ENCODE data around the gene PRPF8.
"Not testable (repeated sequence)": the region's sequence is repeated elsewhere in the genome, so short reads cannot be mapped to it uniquely, and the experiment has no call there.

Gene PRPF8

GRCh38 chr17:1688405-1688804 is 3.7 kb upstream of the PRPF8 start:
- FAIRE-seq = not testable (repeated sequence)

- no peak for FAIRE-seq
Measured at GRCh38 chr17:1686086-1686485, 1.4 kb upstream of the PRPF8 start.

GRCh38 chr17:1683459-1683858 is 1.2 kb downstream of the PRPF8 start:
- no peak for FAIRE-seq

GRCh38 chr17:1676401-1676800 is 8.3 kb downstream of the PRPF8 start:
- FAIRE-seq = no peak

DNA sequence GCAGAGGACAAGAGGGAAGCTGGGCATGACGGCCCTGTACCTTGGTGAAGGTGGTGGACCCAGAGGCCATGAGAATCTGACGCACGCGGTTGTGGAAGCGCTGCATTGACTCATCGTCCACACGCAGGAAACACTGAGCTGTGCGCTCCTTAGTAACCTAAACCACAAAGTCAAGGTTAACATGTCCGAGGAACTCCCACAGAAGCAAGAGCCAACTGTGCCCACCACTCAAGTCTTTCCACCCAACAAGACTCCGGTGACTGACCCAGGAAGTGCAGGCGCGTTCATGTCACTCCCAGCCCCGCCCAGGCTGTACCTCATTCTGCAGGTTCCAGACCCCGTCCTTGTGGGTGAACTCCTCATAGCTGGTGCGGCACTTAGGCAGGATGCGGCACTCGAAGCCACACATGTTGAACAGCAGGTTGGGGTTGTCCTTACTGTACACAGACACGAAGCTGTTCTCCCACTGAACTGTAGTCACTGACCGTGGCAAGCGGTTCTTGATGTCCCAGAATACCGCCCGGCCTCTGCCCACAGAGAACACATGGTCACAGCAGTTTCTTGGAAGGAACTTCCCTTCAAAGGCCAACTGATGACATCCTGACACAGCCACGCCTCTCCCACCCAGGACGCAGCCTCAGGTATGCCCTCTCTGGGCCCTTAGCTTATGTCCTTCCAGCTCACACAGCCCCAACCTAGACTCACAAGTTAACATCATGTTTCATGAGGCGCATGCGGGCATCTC is 11.5 kb downstream of the PRPF8 start:
- no peak for FAIRE-seq

GRCh38 chr17:1663934-1664333 is 20.7 kb downstream of the PRPF8 start:
- not testable (repeated sequence) for FAIRE-seq

- FAIRE-seq = no peak
Measured at GRCh38 chr17:1661045-1661444, 23.6 kb downstream of the PRPF8 start.

GRCh38 chr17:1658100-1658499 is 26.6 kb downstream of the PRPF8 start:
- FAIRE-seq = no peak

DNA sequence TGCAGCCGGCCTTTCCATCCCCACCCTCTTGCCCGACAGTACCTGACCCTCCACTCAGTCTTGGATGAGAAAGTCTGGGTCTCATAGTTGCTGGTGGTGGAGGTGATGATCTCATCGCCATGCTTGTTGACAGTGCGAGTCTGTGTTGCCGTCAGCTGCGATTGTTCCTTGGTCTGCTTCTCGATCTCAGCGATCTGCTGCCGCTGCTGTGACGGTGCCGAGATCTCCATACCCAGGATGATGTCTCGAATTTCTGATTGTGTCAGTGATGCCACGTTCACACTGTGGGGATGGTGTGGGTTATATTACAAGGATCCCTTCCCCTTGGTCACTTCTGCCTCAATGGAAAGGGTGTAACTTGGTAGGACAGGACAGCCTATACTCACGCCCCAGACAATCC is 30.9 kb downstream of the PRPF8 start:
- no peak for FAIRE-seq

DNA sequence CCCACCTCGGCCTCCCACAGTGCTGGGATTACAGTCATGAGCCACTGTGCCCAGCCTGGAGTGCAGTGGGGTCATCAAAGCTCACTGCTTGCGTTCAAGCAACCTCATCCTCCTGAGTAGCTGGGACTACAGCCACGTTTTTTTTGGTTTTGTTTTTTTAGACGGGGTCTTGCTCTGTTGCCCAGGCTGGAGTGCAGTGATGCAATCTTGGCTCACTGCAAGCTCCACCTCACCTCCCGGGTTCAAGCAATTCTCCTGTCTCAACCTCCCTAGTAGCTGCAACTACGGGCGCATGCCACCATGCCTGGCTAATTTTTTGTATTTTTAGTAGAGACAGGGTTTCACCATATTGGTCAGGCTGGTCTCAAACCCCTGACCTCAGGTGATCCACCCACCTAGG is 31.9 kb downstream of the PRPF8 start:
- FAIRE-seq = not testable (repeated sequence)

DNA sequence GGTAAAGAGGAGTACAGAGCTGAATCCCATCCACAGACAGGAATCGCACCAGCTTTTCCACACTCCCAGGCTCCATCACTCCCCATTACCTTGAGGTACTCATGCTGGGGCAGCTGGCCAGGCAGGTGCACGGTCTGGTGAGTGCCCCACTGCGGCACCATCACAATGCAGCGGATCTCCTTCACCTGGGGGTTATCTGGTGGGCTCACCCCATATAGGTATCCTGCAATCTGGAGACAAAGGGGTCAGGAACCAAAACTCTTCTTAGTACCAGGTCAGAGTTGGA is 33.2 kb downstream of the PRPF8 start:
- no peak for FAIRE-seq

- FAIRE-seq = no peak
Measured at GRCh38 chr17:1650731-1651558, 33.7 kb downstream of the PRPF8 start.

GRCh38 chr17:1649844-1650501 is 34.7 kb downstream of the PRPF8 start, which contains the start of gene RILP:
Gene RILP, minus strand, starts transcription at chr17:1649866. Its CDS starts 62 bp downstream, at chr17:1649804.
- peak; percentile 72 for FAIRE-seq

DNA sequence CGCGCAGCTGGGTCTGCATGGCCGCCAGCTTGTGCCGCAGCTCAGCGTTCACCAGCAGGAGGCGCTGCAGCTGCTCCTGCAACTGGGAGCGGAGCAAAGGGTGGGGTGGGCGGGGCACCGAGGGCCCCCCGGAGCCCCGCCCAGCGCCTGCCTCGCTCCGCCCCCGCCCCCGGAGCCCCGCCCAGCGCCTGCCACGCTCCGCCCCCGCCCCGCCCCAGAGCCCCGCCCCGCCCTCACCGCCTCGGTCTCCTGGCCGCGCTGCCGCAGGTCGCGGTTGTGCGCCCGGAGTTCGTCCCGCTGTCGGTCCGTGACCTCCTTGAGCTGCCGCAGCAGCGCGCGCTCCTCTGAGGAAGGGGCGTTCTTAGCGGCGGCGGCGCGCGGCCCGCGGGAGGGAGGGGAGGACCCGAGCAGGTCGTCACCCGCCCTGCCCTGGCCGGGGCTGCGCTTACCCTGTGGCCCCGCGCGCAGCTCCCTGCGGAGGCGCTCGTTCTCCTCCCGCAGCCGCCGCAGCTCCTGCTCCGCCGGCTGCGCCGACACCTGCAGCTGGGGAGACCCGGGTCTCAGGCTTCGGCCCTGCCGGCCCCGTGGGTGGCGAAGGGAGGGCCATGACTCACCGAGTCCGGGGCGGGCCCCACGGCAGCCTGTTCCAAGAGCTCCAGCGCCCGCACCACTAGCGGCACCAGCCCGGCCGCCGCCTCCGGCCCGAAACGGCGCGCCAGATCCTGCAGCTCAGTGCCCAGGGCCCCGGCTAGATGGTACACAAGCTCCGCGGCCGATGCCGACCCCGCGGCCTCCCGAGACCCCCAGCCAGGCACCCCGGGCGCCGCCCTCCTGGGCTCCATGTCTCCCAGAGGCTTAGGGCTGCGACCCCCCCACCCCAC is 35.5 kb downstream of the PRPF8 start:
- FAIRE-seq = no peak

- peak; percentile 15 for FAIRE-seq
Measured at GRCh38 chr17:1648173-1648962, 36.3 kb downstream of the PRPF8 start.

DNA sequence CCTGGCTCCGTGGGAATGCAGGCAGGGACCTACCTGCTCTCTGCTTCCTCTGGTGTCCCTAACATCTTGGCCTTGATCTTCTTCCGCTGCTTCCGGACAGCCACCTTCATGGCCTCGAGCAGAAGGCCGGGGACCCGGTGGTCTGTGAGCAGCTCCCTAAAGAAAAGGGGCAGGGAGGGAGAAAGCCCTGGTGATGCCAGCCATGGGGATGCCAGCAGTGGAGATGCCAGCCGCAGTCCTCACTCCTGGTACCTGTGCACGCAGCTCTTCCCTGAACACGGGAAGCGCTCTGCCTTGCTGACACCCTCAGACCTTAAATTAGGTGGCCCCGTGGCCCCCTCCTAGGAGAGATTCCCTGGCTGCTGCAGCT is 36.9 kb downstream of the PRPF8 start:
- FAIRE-seq = no peak

DNA sequence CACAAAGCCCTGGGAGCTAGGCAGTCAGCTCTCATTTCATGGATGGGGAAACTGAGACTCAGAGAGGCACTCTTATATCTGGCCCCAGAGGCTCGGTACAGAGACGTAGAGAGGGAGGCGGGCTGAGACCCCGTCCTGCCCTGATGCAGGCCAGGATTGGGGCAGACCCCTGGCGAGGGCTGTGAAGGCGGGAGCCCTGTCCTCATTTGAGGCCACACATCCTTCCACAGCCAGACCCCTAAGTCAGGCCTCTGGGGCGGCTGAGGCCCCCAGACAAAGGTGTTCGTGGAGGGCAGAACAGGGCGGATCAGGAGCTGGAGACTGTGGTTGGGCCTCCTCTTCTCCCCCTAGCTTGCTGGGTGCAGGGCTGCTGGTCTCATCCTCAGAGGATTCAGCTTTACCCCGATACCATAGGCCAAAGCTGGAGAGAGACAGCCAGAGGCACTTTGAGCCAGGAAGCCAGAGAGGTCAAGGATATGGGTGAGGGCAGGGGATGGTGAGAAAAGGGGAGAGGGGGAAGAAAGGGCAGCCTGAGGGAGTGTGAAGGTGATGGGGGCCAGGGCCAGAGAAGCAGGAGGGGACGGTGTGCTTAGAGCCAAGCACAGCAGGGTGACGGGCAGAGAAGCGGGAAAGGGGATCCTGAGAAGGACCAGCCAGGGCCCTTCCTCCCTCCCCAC is 38.3 kb downstream of the PRPF8 start:
- FAIRE-seq = no peak

DNA sequence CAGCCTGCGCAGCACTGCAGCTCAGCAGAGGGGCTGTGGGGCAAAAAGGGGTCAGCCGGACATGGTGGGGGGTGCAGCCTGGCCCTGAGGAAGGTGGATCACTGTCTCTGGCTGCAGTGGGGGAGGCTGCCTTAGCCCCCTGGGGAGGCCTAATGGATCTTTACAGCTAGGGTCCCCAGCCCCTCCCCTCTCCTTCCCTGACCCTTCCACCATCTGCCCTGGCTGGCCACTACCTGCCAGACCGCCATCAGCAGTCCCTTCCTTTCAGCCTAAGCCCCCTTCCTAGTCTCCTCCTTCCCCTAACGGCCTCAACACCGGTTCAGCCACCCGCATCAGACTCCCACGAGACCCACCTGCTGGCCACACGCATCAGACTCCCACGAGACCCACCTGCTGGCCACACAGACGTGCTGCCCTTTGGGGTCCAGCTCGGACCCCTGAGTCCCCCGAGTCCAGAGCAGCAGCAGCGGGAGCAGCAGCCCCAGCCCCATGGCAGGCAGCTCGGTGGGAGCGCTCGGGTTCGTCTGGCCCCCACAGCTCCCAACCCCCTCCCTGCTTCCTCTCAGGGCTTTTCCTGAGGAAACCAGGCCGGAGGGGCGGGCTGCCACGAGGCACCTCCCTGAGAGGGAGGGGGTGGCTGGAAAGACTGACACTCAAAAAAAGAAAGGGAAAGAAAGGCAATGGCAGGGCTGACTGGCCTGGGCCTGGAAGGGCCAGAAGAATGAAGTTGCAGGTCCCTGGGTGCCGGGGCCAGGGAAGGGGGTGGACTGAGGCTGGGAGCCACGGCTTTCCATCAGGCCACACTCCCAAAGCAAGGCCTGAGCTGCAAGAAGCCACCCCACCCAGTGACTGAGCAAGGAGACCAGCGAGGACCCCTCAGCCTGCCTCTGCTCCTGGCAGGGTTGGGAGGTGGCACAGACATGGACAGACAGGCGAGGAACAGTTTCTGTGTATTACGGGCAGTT is 39.2 kb downstream of the PRPF8 start, which contains the start of gene SCARF1:
TSS of gene SCARF1 (minus strand) at position 526 of the 965 bp plus-strand sequence. CDS start at position 491, 35 bp downstream.
- FAIRE-seq = no peak

GRCh38 chr17:1644493-1645206 is 40.0 kb downstream of the PRPF8 start:
- no peak for FAIRE-seq
